ENCODE results near the gene TF. TPM values are rescaled to one million over a fixed set of nuclear protein-coding genes. Genes with fewer than 3 reads are reported as not detected.
"Not testable (repeated sequence)": the region's sequence is repeated elsewhere in the genome, so short reads cannot be mapped to it uniquely, and the experiment has no call there.

The TF gene
- total RNA-seq, 1 experiment from 2014 or later, result 1.7 TPM

DNA sequence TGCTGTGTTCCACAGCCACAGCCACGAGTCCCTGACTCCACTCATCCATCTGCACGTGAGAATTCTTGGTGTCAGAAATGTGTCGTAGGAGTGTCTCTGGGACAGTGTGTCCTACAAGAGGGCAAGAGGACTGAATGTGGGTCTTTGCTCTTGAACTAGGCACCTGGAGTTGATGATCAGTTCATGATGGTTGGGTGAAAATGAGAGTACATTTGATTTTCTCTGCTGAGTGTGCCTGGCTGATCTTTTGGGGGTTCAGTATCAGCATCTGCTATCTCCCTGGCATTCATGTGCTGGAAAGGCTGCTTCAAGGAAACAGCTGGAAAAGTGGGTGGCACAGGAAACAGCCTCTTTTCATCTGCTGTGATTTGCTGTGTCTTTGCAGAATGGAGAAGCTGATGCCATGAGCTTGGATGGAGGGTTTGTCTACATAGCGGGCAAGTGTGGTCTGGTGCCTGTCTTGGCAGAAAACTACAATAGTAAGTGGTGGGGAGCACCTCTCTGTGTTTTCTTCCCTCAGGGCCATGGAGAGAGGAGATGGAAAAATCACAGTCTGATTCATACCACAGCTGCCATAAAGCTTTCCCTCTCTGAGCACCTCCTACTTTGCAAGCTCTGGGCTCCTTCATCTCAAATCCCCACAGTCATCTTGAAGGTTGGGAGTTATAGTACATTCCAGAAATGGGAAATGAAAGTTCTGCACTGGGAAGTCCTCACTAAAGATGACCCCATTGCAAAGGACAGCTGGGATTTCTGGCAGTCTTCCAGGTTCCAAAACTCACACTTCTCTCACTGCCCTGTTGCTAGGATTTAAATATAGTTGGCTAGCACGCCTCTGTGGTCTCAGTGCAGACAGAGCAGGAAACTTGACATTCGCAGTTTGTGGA lies 17.8 kb downstream of the TF start:
- DNase-seq (ENCODE audit: low spot score), result no peak

DNA sequence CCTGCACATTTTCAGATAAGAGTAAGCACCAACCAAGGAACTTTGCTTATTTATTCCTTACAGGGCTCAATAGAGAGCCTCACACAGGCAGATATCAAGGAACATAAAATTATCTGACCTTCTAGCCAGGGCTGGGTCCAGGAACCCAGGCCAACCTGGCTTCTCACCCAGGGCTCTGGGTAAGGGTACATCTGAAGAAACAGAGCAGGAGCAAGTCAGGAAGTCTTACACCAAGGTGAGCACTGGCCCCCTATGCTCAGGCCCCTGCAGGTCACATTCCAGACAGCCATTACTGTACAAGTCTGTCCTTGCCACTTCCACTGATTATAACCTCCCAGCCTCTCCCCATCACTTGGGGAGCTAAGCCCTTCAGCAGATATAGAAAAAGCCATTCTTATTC lies 19.1 kb downstream of the TF start:
- no peak for DNase-seq (ENCODE audit: low spot score)

DNA sequence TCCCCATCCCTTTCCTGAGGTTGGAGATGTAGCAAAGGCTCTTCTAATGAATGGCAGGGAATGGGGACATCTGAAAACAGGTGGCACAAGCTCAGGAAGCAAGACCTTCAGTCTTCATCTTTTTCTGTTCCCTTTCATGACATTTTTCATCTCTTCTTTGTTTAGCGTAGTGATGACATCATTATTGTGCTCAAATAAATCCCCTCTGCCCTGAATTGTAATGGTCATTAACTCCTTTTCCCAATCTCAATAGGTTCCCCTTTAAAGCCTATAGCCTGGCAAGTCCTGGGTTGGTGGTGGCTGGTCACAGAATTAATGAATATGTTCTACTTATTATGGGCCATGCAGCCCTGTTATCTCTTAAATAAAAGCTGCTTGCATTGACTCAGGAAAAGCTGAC lies 21.4 kb downstream of the TF start:
- DNase-seq (ENCODE audit: low spot score), result no peak

DNA sequence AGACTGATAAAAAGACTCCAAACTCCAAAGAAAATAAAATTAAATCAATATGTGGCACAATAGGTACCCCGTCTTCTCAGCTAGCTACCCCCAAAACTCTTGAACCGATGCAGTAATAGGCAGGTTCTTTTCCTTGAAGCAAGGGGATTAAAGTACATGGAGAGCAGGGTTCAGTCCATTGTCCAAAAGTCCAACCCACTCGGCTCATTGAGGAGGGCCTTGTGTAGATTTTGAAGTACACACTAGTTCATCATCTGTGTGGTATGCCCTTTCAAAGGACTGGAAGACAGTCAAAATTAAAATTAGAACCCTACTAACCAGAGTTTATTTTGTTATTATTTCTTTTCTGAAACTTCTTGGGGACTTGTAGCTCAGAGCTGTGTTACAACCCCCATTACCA lies 23.3 kb downstream of the TF start:
- DNase-seq (ENCODE audit: low spot score), result no peak

DNA sequence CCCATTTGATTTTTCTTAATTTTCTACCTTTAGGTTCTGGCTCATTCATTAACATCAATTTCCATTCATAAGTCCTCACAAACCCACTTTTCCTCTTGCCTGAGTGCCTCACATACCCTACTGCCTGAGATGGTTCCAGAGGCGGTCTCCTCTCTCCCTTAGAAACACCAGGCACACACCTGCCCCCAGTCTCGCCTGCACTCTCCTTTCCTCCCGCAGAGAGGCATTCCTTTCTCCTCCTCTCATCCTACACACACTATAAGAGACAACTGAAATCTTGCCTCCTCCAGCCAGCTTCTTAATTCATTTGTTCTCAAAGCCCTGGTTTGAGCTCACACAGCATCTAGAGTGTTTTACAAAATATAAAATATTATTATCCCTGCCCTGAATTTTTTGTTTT lies 27.5 kb downstream of the TF start:
- DNase-seq (ENCODE audit: low spot score), result no peak

DNA sequence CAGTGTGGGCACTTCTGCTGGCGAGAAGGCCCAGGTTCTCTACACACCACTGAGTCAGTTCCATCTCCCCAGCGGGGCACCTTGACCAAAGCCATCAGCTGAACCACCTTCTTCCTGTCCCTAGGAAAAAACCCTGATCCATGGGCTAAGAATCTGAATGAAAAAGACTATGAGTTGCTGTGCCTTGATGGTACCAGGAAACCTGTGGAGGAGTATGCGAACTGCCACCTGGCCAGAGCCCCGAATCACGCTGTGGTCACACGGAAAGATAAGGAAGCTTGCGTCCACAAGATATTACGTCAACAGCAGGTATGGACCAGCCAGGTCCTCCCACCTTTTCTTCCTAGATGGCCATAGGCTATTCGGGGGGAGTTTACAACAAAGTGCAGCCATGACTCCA lies 29.1 kb downstream of the TF start:
- no peak for DNase-seq (ENCODE audit: low spot score)

DNA sequence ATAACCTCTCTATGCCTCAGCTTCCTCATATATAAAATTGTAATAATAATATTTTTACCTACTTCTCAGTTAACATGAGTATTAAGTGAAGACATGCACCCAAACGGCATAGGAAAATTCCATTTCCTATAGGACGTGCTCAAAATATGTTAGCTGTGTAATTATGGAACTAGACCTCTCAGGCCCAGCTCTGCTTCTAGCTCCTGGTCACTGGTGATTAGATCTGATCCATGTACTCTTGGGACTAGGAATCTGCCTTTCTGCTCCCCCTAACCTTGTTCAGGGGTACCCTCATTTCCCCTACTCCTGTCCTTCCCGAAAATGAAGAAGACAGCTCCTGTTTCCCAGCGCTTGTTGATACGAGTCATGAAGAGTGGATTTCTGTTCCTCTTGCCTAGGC lies 29.6 kb downstream of the TF start:
- no peak for DNase-seq (ENCODE audit: low spot score)

DNA sequence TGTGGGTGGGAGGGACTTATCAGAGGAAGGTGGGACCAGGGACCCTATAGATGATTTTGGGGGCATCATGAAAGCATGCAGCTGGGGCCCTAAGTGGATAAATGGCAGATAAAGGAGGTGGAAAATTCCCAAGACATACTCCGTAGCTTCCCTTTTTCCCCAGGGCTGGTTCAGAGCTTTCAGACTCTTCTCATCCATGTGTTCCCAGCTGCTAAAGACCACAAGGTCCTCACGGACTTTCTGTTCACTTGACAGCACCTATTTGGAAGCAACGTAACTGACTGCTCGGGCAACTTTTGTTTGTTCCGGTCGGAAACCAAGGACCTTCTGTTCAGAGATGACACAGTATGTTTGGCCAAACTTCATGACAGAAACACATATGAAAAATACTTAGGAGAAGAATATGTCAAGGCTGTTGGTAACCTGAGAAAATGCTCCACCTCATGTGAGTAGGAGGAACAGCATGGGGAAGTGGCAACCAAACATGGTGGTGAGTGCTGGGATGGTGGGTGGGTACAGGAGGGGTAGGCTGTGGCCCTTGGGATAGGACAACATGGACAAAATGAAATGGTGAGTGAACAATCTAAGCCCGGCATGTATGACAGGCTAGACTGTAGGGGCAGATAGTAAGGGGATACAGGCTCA lies 30.7 kb downstream of the TF start:
- DNase-seq (ENCODE audit: low spot score), result no peak

DNA sequence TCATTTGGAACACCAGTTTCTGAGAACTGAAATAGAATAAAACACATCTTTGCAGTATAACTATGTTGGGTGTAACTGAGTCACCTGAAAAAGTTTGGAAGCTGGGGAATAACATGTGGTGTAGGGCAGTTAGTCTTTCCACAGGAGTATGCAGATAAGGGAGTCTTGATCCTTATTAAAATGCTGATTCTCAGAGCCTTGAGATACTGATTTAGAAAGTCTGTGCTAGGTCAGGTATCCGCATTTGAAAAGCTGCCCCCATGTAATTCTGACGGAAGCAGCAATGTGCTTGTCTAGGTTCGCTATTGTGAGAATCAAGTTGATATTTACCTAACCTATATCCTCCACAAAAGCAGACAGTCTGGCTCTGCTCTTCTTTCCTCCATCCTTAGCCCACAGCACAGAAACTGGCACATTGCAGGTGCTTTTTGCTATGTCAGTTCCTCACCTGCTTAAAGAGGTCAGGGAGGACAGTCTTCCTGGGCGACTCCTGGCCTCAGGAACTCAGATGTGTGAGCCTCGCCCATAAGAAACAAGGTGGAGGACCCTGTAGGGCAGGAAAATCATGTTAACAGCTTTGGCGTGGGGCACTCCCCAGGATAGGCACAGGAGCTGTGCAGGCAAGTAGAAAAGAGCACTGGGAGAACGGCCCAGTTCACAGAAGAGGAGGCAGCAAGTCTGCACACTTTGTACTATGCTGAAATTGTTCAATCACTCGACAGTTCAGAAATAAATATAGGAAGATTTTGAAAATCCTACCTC lies 31.8 kb downstream of the TF start:
- DNase-seq (ENCODE audit: low spot score), result no peak

DNA sequence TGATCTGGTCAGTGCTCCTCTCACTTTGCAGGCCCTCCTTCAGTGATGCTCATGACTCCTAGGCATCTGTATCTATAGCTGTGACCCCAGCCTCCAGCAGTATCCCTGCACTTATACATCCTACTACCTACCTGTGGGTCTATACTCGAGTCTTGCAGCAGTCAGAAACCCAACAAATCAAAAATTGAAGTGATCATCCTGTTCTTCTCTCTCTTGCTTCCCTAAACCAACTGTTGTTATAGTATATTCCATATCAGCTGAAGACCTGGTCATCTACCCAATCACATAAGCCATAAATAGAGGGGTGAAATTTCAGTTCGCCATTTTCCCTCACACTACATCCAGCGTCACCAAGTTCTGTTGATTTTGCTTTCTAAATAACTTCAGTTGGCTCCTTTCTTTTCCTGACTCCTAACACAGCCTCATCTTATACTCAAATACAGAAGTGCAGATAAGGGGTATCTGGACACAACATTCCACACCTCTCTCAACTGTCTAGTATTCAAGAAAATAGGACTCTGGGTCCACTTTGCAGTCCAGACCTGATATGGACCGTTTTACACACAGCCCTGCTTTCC lies 33.5 kb downstream of the TF start:
- no peak for DNase-seq (ENCODE audit: low spot score)

DNA sequence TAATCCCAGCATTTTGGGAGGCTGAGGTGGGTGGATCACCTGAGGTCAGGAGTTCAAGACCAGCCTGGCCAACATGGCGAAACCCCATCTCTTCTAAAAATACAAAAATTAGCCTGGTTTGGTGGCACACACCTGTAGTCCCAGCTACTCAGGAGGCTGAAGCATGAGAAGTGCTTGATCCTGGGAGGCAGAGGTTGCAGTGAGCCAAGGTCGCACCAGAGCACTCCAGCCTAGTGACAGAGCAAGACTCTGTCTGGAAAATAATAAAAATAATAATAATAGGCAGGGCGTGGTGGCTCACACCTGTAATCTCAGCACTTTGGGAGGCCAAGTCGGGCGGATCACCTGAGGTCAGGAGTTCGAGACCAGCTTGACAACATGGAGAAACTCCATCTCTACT lies 34.6 kb downstream of the TF start:
- not testable (repeated sequence) for DNase-seq (ENCODE audit: low spot score)

DNA sequence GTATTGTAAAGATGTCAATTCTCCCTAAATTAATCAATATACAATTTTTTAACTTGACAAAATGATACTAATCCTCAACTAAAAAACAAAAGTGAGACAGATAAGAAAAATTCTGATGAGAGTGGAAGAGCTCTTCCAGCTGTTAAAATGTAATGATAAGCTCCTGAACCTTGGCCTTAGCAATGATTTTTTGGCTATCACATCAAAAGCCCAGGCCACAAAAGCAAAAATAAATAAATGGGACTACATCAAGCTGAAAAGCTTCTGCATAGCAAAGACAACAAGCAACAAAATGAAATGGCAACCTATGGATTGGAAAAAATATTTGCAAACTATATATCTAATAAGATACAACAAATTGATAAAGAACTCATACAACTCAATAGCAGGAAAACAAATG lies 35.4 kb downstream of the TF start:
- DNase-seq (ENCODE audit: low spot score), result no peak

DNA sequence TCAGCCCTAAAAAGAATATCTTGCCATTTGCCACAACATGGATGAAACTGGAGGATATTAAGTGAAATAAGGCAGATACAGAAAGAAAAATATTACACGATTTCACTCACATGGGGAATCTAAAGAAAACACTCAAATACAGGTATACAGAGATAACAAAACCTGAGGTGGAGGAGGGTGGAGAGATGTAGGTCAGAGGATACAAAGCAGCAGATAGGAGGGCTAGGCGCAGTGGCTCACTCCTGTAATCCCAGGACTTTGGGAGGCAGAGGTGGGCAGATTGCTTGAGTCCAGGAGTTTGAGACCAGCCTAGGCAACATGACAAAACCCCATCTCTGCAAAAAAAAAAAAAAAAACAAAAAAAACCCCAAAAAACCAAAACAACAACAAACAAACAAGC lies 36.3 kb downstream of the TF start:
- no peak for DNase-seq (ENCODE audit: low spot score)

DNA sequence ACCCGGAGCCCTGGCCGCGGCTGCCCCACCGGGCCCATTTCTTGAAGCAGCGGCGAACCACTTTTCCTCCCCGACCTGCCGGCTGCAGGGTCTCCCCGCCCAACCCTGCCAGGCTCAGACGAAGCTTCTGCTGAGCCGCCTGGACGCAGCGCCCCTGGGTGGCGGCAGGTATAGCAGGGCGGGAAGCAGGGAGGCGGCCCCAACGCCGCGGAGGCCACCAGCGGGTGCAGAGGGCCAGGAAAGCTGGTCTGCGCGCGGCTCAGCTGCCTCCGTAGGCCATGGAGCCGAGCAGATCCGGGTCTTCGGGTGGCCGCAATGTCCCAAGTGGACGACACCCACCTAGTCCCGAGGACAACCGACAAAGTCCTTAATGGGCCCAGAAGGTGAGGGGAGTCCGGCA lies 37.6 kb downstream of the TF start:
- DNase-seq (ENCODE audit: low spot score), result no peak

DNA sequence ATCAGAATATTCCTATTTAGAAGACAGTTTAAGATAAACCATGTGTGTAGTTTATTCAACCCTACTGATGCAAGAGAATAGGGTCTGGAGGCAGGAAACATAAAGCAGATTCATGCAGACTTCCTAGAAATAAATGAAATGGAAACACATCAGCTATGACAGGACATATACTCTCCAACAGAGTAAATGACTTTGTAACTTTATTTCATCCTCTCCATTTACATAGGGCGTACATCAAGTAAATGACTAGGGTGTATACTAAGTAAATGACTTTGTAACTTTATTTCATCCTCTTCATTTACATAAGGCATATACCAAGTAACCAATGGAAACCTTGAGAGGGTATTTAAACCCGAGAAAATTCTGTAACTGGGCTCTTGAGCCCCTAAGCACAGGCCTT lies 41.8 kb downstream of the TF start:
- no peak for DNase-seq (ENCODE audit: low spot score)

DNA sequence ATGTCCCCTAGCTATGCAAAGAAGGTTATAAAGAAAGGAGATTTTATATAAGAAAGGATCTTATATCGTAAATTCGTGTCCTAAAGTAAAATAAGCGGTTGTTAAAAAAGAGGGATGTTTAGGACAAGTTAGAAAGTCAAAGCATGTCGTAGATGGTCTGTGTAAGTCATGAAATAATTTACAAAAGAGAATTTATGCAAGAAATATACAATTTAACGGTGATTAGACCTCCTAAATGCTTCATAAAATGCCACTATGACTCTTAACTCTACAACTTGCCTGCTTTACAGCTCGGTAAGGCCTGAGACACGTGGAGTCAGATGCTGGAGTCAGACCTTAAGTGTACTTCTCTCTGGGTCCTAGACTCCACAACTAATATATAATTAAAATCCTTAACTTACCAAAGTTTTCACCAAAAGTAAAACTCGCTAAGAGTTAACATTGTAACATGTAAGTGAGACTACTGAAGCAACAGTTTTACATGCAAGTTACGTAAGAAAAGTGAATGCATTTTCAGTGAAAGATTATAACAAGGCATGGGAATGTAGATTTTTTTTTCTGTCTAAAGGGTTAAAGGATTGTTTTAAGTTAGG lies 46.1 kb downstream of the TF start:
- DNase-seq (ENCODE audit: low spot score), result peak; percentile 32

DNA sequence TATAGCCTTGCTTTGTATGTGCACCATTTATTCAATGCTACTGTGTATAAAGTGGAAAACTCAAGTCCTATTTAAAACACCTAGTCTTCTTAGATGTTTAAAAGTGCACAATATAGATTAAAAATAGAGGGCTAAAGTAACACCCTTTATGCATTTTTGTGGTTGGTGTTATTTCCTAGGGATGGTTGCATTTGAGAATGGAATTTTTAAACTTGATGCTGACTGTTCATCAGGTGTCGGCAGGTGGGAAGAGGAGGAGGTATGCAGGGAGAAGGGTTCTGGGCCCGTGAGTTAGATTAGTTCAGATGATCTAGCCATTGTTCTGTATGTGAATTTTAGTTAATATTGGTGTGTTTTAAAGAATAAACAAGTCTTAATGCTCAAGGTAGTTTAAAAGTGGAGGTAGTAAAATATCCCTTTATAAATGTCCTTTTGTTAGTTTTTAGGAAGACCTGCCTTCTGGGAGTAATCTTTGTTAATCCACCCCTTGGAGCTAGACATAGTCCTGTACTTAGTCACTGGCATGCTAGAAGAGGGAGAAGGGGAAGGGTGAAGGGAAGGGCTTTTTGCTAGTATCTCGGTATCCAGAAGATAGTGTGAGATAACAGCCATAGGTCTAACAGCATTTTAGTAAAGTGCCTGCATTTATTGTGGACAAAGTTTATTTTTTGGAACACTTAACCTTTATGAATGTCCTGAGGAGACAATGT lies 51.4 kb downstream of the TF start:
- peak; percentile 13 for DNase-seq (ENCODE audit: low spot score)

DNA sequence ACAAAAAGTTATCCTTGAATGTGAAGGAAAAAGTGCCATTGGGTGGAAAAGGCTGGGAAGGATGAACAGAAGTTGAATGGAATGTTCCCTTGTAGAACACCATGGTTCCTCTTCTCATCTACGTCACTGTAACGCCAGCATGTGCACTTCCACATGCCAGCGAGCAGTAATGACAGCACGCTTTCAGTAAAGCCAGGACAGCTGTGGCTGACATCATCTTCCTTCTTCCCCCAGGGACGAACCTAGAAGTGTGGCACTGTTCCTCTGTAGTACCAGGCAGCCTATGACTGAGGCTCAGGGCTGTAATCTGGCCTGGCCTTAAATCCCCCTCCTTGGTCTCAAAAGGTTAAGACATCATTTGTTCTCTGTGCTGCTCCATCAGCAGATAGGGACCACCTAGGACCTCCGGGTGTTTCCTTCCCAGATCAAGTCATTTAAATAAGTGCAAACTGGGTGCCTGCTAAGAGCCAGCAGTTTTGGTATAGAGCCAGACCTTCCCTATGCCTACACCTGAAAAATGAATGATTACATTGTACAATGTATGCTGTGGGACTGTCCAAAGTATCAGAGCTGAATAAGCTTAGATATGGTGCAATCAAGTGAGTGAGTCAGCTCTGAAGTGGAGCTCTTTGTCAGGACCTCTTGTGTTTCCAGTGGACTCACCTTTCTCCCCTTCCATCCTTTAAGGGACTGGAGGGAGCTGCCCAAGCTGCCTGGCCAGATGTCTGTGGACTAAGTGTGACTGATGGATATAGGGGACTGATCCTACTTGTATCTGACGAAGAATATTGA lies 53.8 kb downstream of the TF start:
- DNase-seq (ENCODE audit: low spot score), result peak; percentile 10

DNA sequence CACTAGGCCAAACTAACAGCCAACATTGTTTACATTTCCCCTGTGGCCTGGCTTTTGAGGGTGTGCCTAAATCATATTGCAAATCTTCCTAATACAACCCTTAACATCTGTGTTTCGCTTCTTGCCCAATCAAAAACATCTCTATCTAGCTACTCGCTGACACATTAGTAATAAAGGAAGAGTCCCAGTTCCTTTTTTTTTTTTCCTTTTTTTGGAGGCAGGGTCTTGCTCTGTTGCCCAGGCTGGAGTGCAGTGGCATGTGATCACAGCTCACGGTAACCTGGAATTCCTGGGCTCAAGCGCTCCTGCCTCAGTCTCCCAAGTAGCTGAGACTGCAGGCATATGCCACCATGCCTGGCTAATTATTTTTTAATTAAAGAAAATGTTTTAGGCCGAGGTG lies 57.3 kb downstream of the TF start:
- no peak for DNase-seq (ENCODE audit: low spot score)

DNA sequence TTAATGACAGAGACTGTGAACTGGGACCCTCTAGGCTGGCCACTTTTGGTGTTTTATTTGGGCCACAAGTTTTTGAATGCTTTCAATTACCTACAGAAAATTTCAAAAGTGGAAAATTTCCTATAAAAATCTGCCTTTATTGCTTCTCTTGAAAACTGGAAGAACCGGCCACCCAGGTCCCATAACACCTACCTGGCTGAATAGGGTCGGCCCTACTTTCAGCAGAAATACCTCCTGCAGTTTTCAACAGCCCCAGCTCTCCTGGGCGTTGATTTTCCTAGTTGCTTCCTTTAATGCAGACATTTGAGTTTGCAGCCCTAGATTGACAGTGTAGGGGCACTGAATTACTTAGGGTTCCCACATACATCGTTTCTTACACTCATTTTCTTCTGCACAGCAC lies 58.7 kb downstream of the TF start:
- DNase-seq (ENCODE audit: low spot score), result no peak

DNA sequence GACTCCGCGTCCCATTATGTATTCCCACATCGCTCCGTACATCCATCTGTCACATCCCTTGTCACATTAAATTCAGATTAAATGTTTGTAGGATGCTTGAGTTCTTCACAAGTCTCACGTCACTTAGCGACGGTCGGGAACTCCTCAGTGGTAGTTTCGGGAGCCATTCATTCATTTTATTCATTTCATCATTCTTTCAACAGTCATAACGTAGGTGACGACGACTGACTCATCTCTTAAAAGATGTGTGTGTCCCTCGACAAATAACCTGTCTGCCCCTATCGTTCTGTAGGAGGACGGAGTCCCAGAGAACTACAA lies 59.1 kb downstream of the TF start:
- DNase-seq (ENCODE audit: low spot score), result no peak
